Aorta (tissue), 5 donors: Measurements from ENCODE around the gene MT1HL1. TPM values are rescaled to one million over a fixed set of nuclear protein-coding genes. Genes with fewer than 3 reads are reported as not detected.
A peak's percentile ranks its signal among the peaks of the same experiment; 100 is the strongest.

Experiments used
- ATAC-seq: fragments of 200-7000 bp; cut with Tn5 transposase; one replicate; pipeline ENCODE4 v1.9.1; 2022; ENCODE audit warnings: moderate library complexity; ENCODE audit not compliant: low FRiP score
- DNase-seq, 2 donors: peaks; one replicate each; pipeline ENCODE4 v3.0.0-alpha.2; 2020
- H3K27ac ChIP-seq, 2 donors: one replicate each; pipeline ENCODE4 v1.5.1; 2013; ENCODE audit warnings: low read length in 2 of 2, mild to moderate bottlenecking in 2 of 2, moderate library complexity in 2 of 2, control low read depth in 1 of 2, inconsistent platforms in 1 of 2, low read depth in 1 of 2
- H3K27me3 ChIP-seq, 2 donors: one replicate each; pipeline ENCODE4 v1.6.1; 2013; ENCODE audit warnings: control low read depth in 1 of 2, low read length in 1 of 2, mild to moderate bottlenecking in 1 of 2, moderate library complexity in 1 of 2; ENCODE audit not compliant: insufficient read depth in 2 of 2, control insufficient read depth in 1 of 2
- H3K36me3 ChIP-seq, 2 donors: one replicate each; pipeline ENCODE4 v1.6.1; 2013; ENCODE audit warnings: control low read depth in 1 of 2, low read length in 1 of 2, mild to moderate bottlenecking in 1 of 2; ENCODE audit not compliant: insufficient read depth in 2 of 2, control insufficient read depth in 1 of 2
- H3K4me1 ChIP-seq, 2 donors: one replicate each; pipeline ENCODE4 v1.6.1; 2013; ENCODE audit warnings: low read length in 2 of 2, control low read depth in 1 of 2, mild to moderate bottlenecking in 1 of 2, moderate library complexity in 1 of 2; ENCODE audit not compliant: insufficient read depth in 2 of 2, control insufficient read depth in 1 of 2
- H3K4me3 ChIP-seq, 2 donors: one replicate each; pipeline ENCODE4 v1.5.1; 2013; ENCODE audit warnings: low read length in 2 of 2, control low read depth in 1 of 2, mild to moderate bottlenecking in 1 of 2
- H3K9me3 ChIP-seq: one replicate; pipeline ENCODE4 v1.6.1; 2013; ENCODE audit warnings: mild to moderate bottlenecking, low read length; ENCODE audit not compliant: control insufficient read depth
- WGBS, 2 donors: extraction: QIAGEN DNeasy Blood & Tissue Kit; methylation state at CpG; one replicate each; pipeline ENCODE4 v1.1.7; 2013; 5-methylcytosine and 5-hydroxymethylcytosine counted together
- intact Hi-C, 2 donors: fragments of 100-400 bp; cut with DNase I; formaldehyde crosslinking; loops; one replicate each; pipeline versions ENCODE4 v1.14.2 to v1.15.0; 2022
- polyA plus RNA-seq, 2 donors: library from polyadenylated mRNA; stranded (reverse); fragments of 200-250 nt; gene quantifications; one replicate each; pipeline ENCODE4 v1.2.3, GENCODE V29; 2013
- total RNA-seq, 2 donors: library from RNA; stranded (reverse); fragmentation: NEBNext Ultra II Directional; extraction: Animal tissue kit (Norgen Biotek cat#: 25700); gene quantifications; one replicate each; pipeline ENCODE4 v1.2.1, GENCODE V29; 2021
- donor health status: healthy with polysubstance abuse.
- donor health status: Bipolar disorder and iron deficiency.
- donor health status: DM: no; HTN: no; CAD: no.
- donor health status: DM: no; HTN: no; CAD: no.
- donor health status: DM: yes; HTN: yes; CAD: no.

MT1HL1 gene
- total and polyA plus RNA-seq, 4 donors, result not detected

DNA sequence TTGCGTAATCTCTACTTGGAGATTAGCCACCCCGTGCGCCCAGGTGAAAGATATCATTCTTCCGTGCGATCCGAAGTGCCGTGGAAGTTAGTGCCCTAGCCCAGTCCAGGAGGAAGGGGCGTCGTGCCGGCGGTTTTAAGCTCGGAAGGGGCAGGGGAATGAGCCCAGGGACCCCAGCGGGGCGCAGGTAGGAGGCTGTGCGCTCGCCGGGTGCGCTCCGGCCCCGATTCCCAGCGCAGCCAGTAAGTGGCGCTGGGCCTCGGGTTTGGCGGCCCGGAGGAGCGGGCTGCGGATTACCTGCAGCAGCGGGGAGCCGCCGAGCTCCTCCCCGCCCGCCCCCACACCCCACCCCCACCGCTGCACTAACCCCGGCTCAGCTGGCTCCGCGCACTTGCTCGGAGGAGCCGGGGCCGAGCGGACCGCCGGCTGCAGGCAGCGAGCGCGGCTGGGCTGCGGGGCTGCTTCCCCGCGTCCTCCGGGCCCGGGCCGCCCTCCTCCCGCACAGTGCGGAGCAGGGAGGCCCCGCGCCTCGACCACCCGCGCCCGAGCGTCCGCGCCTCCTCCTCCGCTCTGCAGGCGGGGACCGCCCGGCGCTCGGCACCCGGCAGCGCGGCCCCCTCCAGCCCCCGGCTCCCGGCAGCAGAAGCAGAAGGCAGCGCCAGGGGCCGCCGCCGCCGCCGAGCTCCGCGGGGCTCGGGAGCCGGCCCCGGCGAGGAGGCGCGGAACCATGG is 37.7 kb upstream of the MT1HL1 start, which contains the start of gene RYR2:
Gene RYR2, plus strand, starts transcription at position 390 of the 731 bp plus-strand sequence. Its CDS starts 338 bp downstream, at position 728.
- Histone ChIP-seq H3K4me1 (peaks cover 0 to under 1% of the 10 kb centered on the region in 2 donors), H3K36me3 (no peaks in the 10 kb centered on the region), H3K27ac (peak within 1 kb of the TSS; percentile 15 to 86), H3K4me3 (peak within 1 kb of the TSS; percentile 51 to 68), H3K9me3 (no peaks in the 10 kb centered on the region), H3K27me3 (no peaks in the 10 kb centered on the region)
- intact Hi-C loops, result loop anchor here in 1 of 2 donors (5.0 kb wide), 1 partner anchor 345 kb away; no protein-coding TSS in a partner anchor
- DNase-seq, result peak; percentile 51 to 84
- 2% methylated on average over 64 to 87 of the region's 87 CpGs for WGBS, 2 donors
- peak; percentile 67 for ATAC-seq

DNA sequence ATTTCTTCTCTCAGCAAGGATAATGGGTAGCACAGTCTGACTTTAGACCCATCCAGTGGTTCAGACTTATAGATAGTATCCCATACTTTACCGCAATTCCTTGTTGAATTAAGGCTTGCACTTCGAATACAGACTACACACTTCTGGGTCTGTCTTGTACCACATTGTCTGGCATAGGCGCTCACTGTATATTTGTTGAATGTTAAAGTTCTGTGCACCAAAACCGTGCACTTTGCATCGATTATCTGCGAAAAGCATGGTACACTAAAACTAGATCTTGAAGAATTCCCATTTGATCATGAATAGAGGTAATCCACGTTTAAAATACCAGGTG is 37.2 kb upstream of the MT1HL1 start:
- Histone ChIP-seq H3K27me3 (no peaks in the 10 kb centered on the region), H3K4me3 (peak overlapping the region in 1 of 2 donors; percentile 51), H3K9me3 (no peaks in the 10 kb centered on the region), H3K27ac (no peak overlapping the region), H3K4me1 (no peaks in the 10 kb centered on the region), H3K36me3 (no peaks in the 10 kb centered on the region)
- 21 to 23% methylated on average over 7 of the region's 7 CpGs for WGBS, 2 donors
- no peak for ATAC-seq
- intact Hi-C loops, result loop anchor here in 1 of 2 donors (5.0 kb wide), 1 partner anchor 346 kb away; no protein-coding TSS in a partner anchor
- DNase-seq, result no peak

DNA sequence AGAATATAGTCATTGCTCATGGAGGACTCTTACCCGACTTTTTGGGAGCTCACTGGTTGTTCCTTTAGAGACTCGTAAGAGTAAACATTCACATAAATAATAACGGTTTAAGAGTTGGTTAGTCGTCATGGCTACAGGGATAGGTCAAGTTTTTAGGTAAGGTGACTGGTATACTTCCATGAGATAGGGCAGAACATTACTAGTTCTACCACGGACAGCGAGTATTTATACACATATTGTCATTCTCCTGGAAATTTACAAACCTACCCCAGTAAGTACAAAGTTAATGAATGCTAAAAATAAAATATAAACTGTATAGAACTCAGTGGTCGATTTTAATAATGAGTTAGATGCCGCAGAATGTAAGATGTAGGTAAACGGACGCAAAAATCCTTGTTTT is 36.6 kb upstream of the MT1HL1 start:
- no peaks in the 10 kb centered on the region for H3K27me3 ChIP-seq
- WGBS, 2 donors, result 87 to 89% methylated on average over 10 of the region's 10 CpGs
- H3K4me1 ChIP-seq, result peaks cover 0 to 3% of the 10 kb centered on the region in 2 donors
- no peak for ATAC-seq
- intact Hi-C loops, result loop anchor here in 1 of 2 donors (5.0 kb wide), 1 partner anchor 346 kb away; no protein-coding TSS in a partner anchor
- no peak for DNase-seq
- no peaks in the 10 kb centered on the region for H3K36me3 ChIP-seq
- no peaks in the 10 kb centered on the region for H3K9me3 ChIP-seq
- H3K4me3 ChIP-seq, result no peak overlapping the region
- H3K27ac ChIP-seq, result no peak overlapping the region

- H3K27me3 ChIP-seq, result no peaks in the 10 kb centered on the region
- no peak overlapping the region for H3K4me3 ChIP-seq
- H3K4me1 ChIP-seq, result peaks cover 0 to 3% of the 10 kb centered on the region in 2 donors
- H3K27ac ChIP-seq, result peak overlapping the region in 1 of 2 donors; percentile 56
- 21 to 27% methylated on average over 6 of the region's 6 CpGs for WGBS, 2 donors
- DNase-seq (no peak), ATAC-seq (no peak)
- H3K9me3 ChIP-seq, result no peaks in the 10 kb centered on the region
- intact Hi-C loops, result no loop called here
- no peaks in the 10 kb centered on the region for H3K36me3 ChIP-seq
Observed at GRCh38 chr1:237038211-237038610, 34.0 kb upstream of the MT1HL1 start.

- no peaks in the 10 kb centered on the region for H3K36me3 ChIP-seq
Observed at GRCh38 chr1:237035759-237036158, 31.5 kb upstream of the MT1HL1 start.

DNA sequence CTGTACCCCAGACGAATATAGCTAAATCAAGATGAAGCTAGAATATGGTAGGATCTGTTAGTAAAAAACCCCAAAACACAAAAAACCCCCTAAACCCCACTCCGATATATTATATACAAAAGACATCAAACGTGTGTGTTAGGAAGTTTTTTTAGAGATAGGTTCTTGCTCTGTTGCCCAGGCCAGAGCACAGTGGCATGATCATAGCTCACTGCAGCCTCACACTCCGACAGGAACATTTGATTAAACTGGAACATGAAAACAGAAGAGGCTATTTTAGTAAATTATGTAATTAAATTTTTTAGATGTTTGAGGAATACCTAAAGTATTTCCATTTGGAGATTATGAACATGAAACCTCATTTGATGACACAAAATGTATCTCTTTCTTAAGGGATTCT is 29.6 kb upstream of the MT1HL1 start:
- H3K4me3 ChIP-seq, result no peak overlapping the region
- H3K27ac ChIP-seq, result peak overlapping the region in 1 of 2 donors; percentile 49
- 28 to 30% methylated on average over 4 of the region's 4 CpGs for WGBS, 2 donors
- DNase-seq (no peak), ATAC-seq (no peak)
- H3K4me1 ChIP-seq, result peaks cover 0 to 3% of the 10 kb centered on the region in 2 donors
- H3K9me3 ChIP-seq, result no peaks in the 10 kb centered on the region
- no peaks in the 10 kb centered on the region for H3K36me3 ChIP-seq
- no peaks in the 10 kb centered on the region for H3K27me3 ChIP-seq
- intact Hi-C loops, result no loop called here

More at GRCh38 chr1:237035759-237036158, 31.5 kb upstream of the MT1HL1 start:
- Histone ChIP-seq H3K4me3 (no peak overlapping the region), H3K9me3 (no peaks in the 10 kb centered on the region), H3K4me1 (peaks cover 0 to 3% of the 10 kb centered on the region in 2 donors), H3K27me3 (no peaks in the 10 kb centered on the region), H3K27ac (peak overlapping the region in 1 of 2 donors; percentile 29)
- intact Hi-C loops, result no loop called here
- WGBS, 2 donors, result 95 to 100% methylated on average over 1 of the region's 1 CpG
- ATAC-seq (no peak), DNase-seq (no peak)

GRCh38 chr1:237033061-237033460 is 28.8 kb upstream of the MT1HL1 start:
- H3K27ac ChIP-seq, result peak overlapping the region; percentile 49

GRCh38 chr1:237032029-237032428 is 27.8 kb upstream of the MT1HL1 start:
- 14 to 20% methylated on average over 7 of the region's 7 CpGs for WGBS, 2 donors
- Histone ChIP-seq H3K36me3 (no peaks in the 10 kb centered on the region), H3K9me3 (no peaks in the 10 kb centered on the region), H3K4me3 (peak overlapping the region in 1 of 2 donors; percentile 4), H3K27me3 (no peaks in the 10 kb centered on the region), H3K27ac (peak overlapping the region; percentile 57 to 71), H3K4me1 (peaks cover 4 to 9% of the 10 kb centered on the region in 2 donors)
- no peak for DNase-seq
- intact Hi-C loops, result no loop called here
- ATAC-seq, result peak; percentile 73

More at GRCh38 chr1:237033061-237033460, 28.8 kb upstream of the MT1HL1 start:
- no peak for DNase-seq
- ATAC-seq, result no peak
- Histone ChIP-seq H3K36me3 (no peaks in the 10 kb centered on the region), H3K9me3 (no peaks in the 10 kb centered on the region), H3K27me3 (no peaks in the 10 kb centered on the region), H3K4me1 (peaks cover 0 to 3% of the 10 kb centered on the region in 2 donors), H3K4me3 (no peak overlapping the region)
- intact Hi-C loops, result no loop called here
- WGBS, 2 donors, result 95 to 96% methylated on average over 4 of the region's 4 CpGs

DNA sequence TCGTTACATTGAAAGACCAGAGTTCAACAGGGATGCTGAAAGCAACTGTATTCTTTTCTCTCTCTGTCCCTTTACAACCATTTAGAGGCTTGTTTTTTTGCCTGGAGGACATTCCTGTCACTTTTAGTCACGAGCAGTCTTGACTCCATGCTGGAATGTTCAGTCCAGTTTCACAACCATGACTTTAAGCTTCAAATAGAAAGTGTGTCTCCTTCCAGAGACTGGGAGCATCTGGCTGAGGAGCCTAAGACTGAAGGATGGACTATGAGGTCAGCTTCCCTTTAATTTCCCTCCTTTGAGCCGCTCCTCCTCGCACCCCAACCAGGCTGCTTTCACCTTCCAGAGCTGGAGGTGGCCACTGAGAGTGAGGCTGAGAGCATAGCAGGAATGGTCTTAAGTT is 27.2 kb upstream of the MT1HL1 start:
- intact Hi-C loops, result loop anchor here in 1 of 2 donors (2.0 kb wide), 1 partner anchor 19 kb away; no protein-coding TSS in a partner anchor
- H3K27me3 ChIP-seq, result no peaks in the 10 kb centered on the region
- WGBS, 2 donors, result 2 to 5% methylated on average over 4 of the region's 4 CpGs
- no peaks in the 10 kb centered on the region for H3K9me3 ChIP-seq
- no peaks in the 10 kb centered on the region for H3K36me3 ChIP-seq
- H3K4me3 ChIP-seq, result peak overlapping the region in 1 of 2 donors; percentile 4
- H3K4me1 ChIP-seq, result peaks cover 4 to 9% of the 10 kb centered on the region in 2 donors
- ATAC-seq (peak; percentile 87), DNase-seq (no peak)
- peak overlapping the region; percentile 57 to 89 for H3K27ac ChIP-seq
